Posterior vena cava (tissue), 2 donors: Measurements from ENCODE around the gene TTC31. TPM values are rescaled to one million over a fixed set of nuclear protein-coding genes. Genes with fewer than 3 reads are reported as not detected.
"Not testable (repeated sequence)": the region's sequence is repeated elsewhere in the genome, so short reads cannot be mapped to it uniquely, and the experiment has no call there.

Source experiments
- DNase-seq: peaks from one replicate; pipeline ENCODE4 v3.0.0-alpha.2; 2020; ENCODE audit warnings: low spot score
- intact Hi-C, 2 donors: fragments of 100-400 bp; cut with DNase I; formaldehyde crosslinking; loops; one replicate each; pipeline versions ENCODE4 v1.14.1 to v1.14.2; 2022 to 2023
- total RNA-seq, 2 donors: library from RNA; stranded (reverse); fragmentation: NEBNext Ultra II Directional; extraction: Animal tissue kit (Norgen Biotek cat#: 25700); gene quantifications; one replicate each; pipeline ENCODE4 v1.2.1, GENCODE V29; 2021
- donor health status: DM: yes; HTN: yes; CAD: no.
- donor health status: DM: yes; HTN: yes; CAD: no.

TTC31 gene
- total RNA-seq, 2 donors from 2014 or later = 13.2 to 15.0 TPM

DNA sequence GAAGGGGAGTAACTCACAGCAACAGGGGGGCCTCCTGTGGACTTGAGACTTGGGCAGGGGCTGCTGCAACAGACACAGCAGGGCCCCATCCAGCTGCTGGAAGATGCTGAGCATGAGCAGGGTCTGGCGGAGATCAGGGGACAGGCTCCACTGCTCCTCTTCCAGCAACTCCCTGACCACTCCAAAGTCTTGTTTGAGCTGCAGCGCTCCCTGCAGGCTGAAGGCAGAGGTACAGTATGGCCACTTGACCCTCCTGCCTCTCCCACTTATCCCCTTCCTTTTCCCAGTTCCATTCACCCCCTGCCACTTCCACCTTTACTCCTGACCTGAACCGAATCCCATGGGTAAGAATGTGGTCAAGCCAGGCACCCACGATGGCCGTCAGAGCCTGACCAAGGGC lies 8.0 kb upstream of the TTC31 start:
- peak; percentile 58 for DNase-seq
- intact Hi-C loops = no loop called here

GRCh38 chr2:74481431-74481830 lies 1.4 kb upstream of the TTC31 start:
- DNase-seq = no peak
- intact Hi-C loops = loop anchor here (5.0 kb wide), 2 partner anchors 101 to 106 kb away; no protein-coding TSS in a partner anchor

DNA sequence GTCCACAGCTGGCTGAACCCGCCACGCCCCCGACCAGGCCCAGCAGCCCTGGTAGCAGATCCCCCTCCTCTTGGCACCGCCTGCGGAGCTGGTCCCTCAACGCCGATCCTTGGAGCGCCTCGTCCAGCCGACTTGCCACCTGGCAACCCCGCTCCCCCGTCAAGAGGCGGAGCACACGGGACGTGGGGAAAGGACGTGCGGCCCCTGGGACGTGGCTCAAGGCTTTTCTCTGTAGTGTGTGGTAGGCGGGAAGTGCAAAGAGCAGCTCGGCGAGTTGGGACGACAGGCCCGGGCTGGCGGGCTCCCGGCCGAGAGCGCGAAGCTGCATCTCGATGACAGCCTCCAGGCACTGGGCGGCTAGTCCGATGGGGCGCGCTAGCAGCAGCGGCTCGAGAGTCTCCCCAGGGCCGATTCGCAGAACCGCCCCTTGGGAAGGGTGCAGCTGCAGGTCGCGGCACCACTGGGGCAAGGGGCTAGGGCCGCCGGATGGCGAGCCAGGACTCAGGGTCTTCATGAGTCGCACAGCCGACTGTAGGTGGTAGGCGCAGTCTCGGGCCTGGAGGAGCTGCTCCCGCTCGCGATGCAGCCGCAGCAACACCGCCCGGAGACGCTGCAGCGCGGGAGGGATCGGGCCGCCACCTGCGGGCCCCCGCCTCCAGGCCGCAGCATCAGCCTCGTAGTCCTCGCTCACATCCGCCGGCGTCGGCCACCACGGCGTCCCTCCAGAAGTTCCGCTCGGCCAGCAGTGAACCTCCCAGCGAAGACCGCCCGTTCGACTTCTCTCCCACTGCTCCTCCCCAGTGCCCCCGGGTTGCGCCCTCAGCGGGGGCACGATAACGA lies 700 bp upstream of the TTC31 start:
- peak; percentile 91 for DNase-seq
- intact Hi-C loops = loop anchor here (5.0 kb wide), 2 partner anchors 100 to 105 kb away; no protein-coding TSS in a partner anchor

GRCh38 chr2:74483675-74484164 lies 839 bp downstream of the TTC31 start:
- not testable (repeated sequence) for DNase-seq
- intact Hi-C loops = loop anchor here (5.0 kb wide), 2 partner anchors 99 to 104 kb away; no protein-coding TSS in a partner anchor

GRCh38 chr2:74486141-74486540 lies 3.3 kb downstream of the TTC31 start:
- intact Hi-C loops = no loop called here
- DNase-seq = no peak

GRCh38 chr2:74488643-74489481 lies 6.0 kb downstream of the TTC31 start:
- intact Hi-C loops = no loop called here
- peak; percentile 22 for DNase-seq

GRCh38 chr2:74489906-74490305 lies 7.0 kb downstream of the TTC31 start:
- intact Hi-C loops = no loop called here

GRCh38 chr2:74491648-74492544 lies 9.0 kb downstream of the TTC31 start:
- DNase-seq = peak; percentile 54
- intact Hi-C loops = no loop called here

More at GRCh38 chr2:74489906-74490305, 7.0 kb downstream of the TTC31 start:
- peak; percentile 69 for DNase-seq

DNA sequence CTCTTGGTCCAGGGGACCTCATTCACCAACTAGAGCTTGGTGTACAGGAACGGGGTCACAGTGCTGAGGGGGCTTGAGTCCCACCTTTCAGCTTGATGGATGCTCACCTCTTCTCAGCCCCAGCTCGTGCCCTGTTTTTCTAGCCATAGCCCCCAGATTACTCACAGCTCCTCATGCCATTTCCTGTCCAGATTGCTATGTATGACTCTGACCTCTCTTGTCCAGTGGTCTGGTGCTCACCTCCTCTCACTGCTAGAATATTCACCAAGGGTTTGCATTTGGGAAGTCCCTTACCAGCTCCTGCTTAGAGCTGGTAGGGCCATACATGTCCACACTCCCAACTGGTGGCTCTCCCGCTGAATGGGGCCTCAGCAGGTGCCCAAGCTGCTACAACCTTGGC lies 10.7 kb downstream of the TTC31 start:
- DNase-seq = peak; percentile 29
- intact Hi-C loops = no loop called here

GRCh38 chr2:74495440-74495839 lies 12.6 kb downstream of the TTC31 start:
- DNase-seq = no peak
- intact Hi-C loops = no loop called here

DNA sequence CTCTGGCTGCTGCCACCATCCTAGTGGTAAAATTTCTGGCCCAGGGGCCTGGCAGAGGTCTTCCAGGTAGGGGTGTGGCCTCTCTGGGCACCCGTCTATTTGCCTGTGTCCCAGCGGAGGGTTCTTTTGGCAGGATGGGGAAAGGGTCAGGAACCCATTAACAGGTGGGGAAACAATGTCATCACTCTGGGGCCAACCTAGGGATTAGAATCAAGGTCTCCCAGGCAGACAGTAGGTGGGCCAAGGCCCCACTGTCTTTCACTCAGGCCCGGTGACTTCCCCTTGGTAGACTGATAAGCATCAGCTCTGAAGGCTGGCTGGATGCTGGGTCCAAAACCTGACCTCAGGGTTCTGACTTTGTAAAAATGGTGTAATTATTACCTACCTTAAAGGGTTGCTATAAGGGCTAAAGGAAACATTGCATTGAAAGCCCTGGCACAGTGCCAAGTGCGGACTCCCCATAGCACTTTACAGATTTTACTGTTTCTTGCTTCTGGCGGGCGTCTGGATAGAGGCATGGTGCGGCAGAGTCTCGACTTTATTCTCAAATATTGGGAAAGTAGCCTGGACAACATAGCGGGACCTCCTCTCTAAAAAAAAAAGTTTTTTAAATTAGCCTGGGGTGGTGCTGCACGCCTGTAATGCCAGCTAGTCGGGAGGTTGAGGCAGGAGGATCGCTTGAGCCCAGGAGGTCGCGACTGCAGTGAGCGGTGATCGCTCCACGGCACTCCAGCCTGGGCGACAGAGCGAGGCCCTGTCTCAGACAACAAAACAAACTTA lies 14.3 kb downstream of the TTC31 start:
- intact Hi-C loops = no loop called here
- DNase-seq = peak; percentile 67

DNA sequence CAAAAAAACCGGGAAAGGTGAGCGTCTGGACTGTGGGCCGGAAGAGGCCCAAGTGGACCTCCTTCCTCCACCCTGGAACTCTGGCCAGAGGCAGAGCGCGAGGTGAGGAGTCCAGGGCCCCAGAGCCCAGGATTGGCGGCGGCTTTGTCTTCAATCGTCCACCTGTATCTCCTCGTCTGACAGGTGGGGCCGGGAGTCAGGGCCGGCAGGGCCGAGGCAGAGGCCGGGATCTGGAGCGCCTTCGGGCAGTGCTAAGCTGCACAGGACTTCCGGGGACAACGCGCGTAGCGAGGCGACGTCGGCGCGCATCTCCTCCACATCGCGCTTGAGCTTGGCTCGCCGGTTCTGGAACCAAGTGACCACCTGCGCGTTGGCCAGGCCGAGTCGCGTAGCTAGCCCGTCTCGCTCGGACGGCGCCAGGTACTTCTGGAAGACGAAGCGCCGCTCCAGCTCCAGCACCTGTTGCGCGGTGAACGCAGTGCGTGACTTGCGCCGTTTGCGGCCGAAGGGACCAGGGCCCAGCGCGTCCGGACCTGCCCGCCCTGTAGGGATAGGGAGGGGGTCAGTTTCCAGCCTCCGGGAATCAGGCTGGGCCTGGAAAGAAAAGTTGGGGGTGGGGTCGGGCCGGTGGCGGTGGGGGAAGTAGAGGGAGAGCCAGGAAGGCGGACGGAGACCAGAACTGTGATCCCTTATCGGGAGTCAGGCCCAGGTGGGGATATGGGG lies 15.1 kb downstream of the TTC31 start:
- DNase-seq = peak; percentile 80
- intact Hi-C loops = no loop called here

DNA sequence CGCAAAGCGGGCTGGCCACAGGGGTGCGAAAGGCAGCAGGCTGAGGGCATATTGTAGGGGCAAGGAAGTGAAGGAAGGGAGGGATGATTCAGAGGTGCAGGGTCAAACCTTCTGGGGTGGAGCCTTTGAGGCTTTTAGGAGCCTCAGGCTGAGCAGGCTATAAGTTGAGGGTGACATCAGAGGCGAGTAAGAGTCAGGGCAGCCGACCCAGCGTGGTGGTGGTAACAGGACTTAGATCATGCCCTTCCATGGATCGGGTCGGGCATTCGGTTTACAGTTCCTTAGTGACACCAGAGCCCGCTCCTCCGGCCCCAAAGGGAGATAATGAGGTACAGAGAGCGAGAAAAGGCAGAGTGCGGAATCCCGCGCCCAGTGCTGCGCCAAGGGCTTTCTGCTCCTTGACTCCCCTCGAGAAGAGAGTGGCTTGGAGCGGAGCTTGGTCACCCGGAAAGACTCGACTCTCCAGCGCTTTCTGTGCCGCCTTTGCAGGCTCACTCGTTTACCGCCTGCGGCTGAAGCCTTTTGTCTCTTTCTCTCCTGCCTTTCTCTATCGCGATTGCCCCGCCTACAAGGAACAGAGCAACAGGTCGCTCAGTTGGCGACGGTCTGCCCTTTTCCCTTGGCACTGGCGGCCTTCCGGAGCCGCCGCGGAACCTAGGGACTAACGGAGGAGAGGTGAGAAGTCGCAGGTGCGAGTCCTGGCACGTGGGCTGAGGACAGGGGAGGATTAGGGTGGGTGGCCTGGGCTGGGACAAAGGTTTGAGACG lies 15.8 kb downstream of the TTC31 start:
- intact Hi-C loops = no loop called here

GRCh38 chr2:74499267-74499939 lies 16.5 kb downstream of the TTC31 start, which contains the start of gene LBX2:
Gene LBX2, minus strand, starts transcription at chr2:74499603. Its CDS starts 66 bp downstream, at chr2:74499537.
- intact Hi-C loops = no loop called here
- DNase-seq = peak; percentile 80

More for the DNA sequence above, 15.8 kb downstream of the TTC31 start:
- peak; percentile 73 for DNase-seq

DNA sequence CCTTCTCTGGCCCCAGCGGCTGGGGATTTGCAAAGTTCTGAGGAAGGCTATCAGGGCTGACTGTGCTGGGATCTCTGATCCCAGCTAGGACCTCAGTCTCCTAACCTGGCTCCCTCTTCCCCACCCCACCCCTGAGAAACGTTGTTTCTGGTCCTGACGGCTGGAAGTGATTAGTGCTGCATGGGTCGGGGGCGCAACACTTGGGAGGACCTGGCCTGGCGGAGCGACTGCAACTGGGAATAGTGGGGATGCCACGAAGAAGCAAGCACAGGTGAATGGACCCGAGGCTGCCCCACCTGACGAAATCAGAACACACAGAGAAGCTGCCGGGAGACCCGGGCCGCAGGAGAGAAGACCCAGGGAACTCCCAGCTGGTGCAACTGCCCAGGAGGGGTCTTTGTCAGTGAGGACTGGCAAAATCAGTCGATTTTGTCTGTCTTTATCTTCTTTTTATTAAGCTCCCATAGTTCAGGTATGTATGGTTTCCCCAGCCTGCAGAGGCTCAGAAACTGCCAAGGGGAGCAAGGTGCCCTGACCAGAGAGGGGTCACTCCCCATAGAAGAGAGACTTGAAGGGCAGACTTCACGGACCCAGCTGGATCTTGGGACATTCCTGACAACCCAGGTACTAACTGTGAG lies 17.2 kb downstream of the TTC31 start:
- intact Hi-C loops = no loop called here
- peak; percentile 38 for DNase-seq

DNA sequence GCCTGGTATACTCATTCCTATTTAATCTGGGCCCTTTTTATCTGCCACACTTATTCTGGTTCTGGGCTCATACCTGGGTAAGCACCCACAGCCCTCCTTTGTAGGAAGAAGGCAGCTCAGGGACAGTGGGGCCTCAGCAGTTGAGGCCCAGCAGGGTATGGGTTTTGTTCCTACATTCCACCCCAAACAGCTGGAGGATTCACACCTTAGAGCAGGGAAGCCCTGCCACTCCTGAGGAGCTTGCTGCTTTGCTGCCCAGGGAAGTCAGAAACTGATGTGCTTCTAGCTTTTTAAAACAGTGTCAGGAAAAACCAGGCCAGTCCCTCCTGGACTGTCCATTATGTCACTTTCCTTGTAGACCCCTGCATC lies 17.7 kb downstream of the TTC31 start:
- no peak for DNase-seq
- intact Hi-C loops = no loop called here
